ENCODE measurements around the gene SUPT7L.

DNA sequence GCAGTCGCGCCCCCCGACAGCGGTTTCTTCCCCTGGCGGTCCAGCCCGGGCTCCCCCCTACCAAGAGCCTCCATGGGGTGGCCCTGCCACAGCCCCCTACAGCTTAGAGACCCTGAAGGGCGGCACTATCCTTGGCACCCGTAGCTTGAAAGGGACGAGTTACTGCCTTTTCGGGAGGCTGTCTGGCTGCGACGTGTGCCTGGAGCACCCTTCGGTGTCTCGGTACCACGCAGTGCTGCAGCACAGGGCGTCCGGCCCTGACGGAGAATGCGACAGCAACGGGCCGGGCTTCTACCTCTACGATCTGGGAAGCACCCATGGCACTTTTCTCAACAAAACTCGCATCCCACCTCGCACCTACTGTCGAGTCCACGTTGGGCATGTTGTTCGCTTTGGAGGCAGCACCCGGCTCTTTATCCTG lies 750 bp upstream of the SUPT7L start:
- TF ChIP-seq, protein P1, sequence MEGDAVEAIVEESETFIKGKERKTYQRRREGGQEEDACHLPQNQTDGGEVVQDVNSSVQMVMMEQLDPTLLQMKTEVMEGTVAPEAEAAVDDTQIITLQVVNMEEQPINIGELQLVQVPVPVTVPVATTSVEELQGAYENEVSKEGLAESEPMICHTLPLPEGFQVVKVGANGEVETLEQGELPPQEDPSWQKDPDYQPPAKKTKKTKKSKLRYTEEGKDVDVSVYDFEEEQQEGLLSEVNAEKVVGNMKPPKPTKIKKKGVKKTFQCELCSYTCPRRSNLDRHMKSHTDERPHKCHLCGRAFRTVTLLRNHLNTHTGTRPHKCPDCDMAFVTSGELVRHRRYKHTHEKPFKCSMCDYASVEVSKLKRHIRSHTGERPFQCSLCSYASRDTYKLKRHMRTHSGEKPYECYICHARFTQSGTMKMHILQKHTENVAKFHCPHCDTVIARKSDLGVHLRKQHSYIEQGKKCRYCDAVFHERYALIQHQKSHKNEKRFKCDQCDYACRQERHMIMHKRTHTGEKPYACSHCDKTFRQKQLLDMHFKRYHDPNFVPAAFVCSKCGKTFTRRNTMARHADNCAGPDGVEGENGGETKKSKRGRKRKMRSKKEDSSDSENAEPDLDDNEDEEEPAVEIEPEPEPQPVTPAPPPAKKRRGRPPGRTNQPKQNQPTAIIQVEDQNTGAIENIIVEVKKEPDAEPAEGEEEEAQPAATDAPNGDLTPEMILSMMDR (IDR thresholded peaks at IDR 0.05; ENCODE audit: low read depth, low read length, missing input control): no peak
- no peak for TF ChIP-seq EGR1 (IDR thresholded peaks at IDR 0.05; ENCODE audit: low read depth in 2 of 2)
- TF ChIP-seq YY1 (IDR thresholded peaks at IDR 0.05): no peak
- TF ChIP-seq, protein P2, sequence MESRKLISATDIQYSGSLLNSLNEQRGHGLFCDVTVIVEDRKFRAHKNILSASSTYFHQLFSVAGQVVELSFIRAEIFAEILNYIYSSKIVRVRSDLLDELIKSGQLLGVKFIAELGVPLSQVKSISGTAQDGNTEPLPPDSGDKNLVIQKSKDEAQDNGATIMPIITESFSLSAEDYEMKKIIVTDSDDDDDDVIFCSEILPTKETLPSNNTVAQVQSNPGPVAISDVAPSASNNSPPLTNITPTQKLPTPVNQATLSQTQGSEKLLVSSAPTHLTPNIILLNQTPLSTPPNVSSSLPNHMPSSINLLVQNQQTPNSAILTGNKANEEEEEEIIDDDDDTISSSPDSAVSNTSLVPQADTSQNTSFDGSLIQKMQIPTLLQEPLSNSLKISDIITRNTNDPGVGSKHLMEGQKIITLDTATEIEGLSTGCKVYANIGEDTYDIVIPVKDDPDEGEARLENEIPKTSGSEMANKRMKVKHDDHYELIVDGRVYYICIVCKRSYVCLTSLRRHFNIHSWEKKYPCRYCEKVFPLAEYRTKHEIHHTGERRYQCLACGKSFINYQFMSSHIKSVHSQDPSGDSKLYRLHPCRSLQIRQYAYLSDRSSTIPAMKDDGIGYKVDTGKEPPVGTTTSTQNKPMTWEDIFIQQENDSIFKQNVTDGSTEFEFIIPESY (IDR thresholded peaks at IDR 0.05): no peak
- TF ChIP-seq, protein P3, sequence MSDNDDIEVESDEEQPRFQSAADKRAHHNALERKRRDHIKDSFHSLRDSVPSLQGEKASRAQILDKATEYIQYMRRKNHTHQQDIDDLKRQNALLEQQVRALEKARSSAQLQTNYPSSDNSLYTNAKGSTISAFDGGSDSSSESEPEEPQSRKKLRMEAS (IDR thresholded peaks at IDR 0.05): no peak
- TF ChIP-seq RAD21 (IDR thresholded peaks at IDR 0.05): no peak
- TF ChIP-seq GABPA (IDR thresholded peaks at IDR 0.05 in 1 of 2, conservative IDR thresholded peaks at IDR 0.05 in 1 of 2): no peak
- TF ChIP-seq, protein P4, sequence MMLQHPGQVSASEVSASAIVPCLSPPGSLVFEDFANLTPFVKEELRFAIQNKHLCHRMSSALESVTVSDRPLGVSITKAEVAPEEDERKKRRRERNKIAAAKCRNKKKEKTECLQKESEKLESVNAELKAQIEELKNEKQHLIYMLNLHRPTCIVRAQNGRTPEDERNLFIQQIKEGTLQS (IDR thresholded peaks at IDR 0.05): no peak
